Neuron (in vitro differentiated cells): ENCODE measurements around the gene BPNT1.
A peak's percentile ranks its signal among the peaks of the same experiment; 100 is the strongest.
"Not testable (repeated sequence)": the region's sequence is repeated elsewhere in the genome, so short reads cannot be mapped to it uniquely, and the experiment has no call there.

ENCODE experiments used
- H2AFZ ChIP-seq: one replicate; pipeline ENCODE4 v1.6.1; 2013; ENCODE audit warnings: low read depth, mild to moderate bottlenecking, inconsistent platforms, low read length, moderate library complexity
- H3K27me3 ChIP-seq: one replicate; pipeline ENCODE4 v1.6.1; 2013; ENCODE audit warnings: low read length; ENCODE audit not compliant: insufficient read depth
- H3K36me3 ChIP-seq: one replicate; pipeline ENCODE4 v1.6.1; 2013; ENCODE audit warnings: low read length; ENCODE audit not compliant: insufficient read depth
- H3K4me1 ChIP-seq: one replicate; pipeline ENCODE4 v1.6.1; 2013; ENCODE audit warnings: low read length; ENCODE audit not compliant: insufficient read depth
- H3K4me3 ChIP-seq: 2 replicates; pipeline ENCODE4 v1.5.1; 2013; ENCODE audit warnings: mild to moderate bottlenecking, low read length, moderate library complexity
- H3K9me3 ChIP-seq: one replicate; pipeline ENCODE4 v1.6.1; 2013; ENCODE audit warnings: low read length

The BPNT1 gene

GRCh38 chr1:220089650-220090556 is at the start of gene BPNT1:
Gene BPNT1 (minus strand): TSS chr1:220089788. CDS start chr1:220079846, 9,942 bp downstream.
- Histone ChIP-seq H3K4me1 (peaks cover 13% of the 10 kb centered on the region), H3K27me3 (no peaks in the 10 kb centered on the region), H3K9me3 (no peaks in the 10 kb centered on the region), H3K36me3 (no peaks in the 10 kb centered on the region), H2AFZ (peak within 1 kb of the TSS; percentile 91), H3K4me3 (peak within 1 kb of the TSS; percentile 62)

- Histone ChIP-seq H3K27me3 (no peaks in the 10 kb centered on the region), H2AFZ (no peak overlapping the region), H3K36me3 (peaks cover 63% of the 10 kb centered on the region), H3K9me3 (no peaks in the 10 kb centered on the region), H3K4me1 (peaks cover 12% of the 10 kb centered on the region), H3K4me3 (no peak overlapping the region)
Measured at GRCh38 chr1:220137019-220137786, 47.6 kb upstream of the BPNT1 start.

GRCh38 chr1:220135755-220136154 is 46.2 kb upstream of the BPNT1 start:
- H2AFZ ChIP-seq, result no peak overlapping the region
- no peaks in the 10 kb centered on the region for H3K27me3 ChIP-seq
- H3K9me3 ChIP-seq, result no peaks in the 10 kb centered on the region
- H3K36me3 ChIP-seq, result peaks cover 53% of the 10 kb centered on the region
- H3K4me1 ChIP-seq, result peaks cover 12% of the 10 kb centered on the region
- no peak overlapping the region for H3K4me3 ChIP-seq

- peaks cover 48% of the 10 kb centered on the region for H3K36me3 ChIP-seq
- no peaks in the 10 kb centered on the region for H3K27me3 ChIP-seq
- H3K9me3 ChIP-seq, result no peaks in the 10 kb centered on the region
- no peak overlapping the region for H2AFZ ChIP-seq
- no peaks in the 10 kb centered on the region for H3K4me1 ChIP-seq
- no peak overlapping the region for H3K4me3 ChIP-seq
Measured at GRCh38 chr1:220129479-220130210, 40.1 kb upstream of the BPNT1 start.

- Histone ChIP-seq H3K9me3 (no peaks in the 10 kb centered on the region), H3K4me3 (no peak overlapping the region), H3K4me1 (no peaks in the 10 kb centered on the region), H3K27me3 (no peaks in the 10 kb centered on the region), H3K36me3 (peaks cover 44% of the 10 kb centered on the region), H2AFZ (no peak overlapping the region)
Measured at GRCh38 chr1:220127076-220127475, 37.5 kb upstream of the BPNT1 start.

- Histone ChIP-seq H3K36me3 (peaks cover 40% of the 10 kb centered on the region), H3K4me1 (no peaks in the 10 kb centered on the region), H3K27me3 (no peaks in the 10 kb centered on the region)
Measured at GRCh38 chr1:220124542-220124941, 35.0 kb upstream of the BPNT1 start.

GRCh38 chr1:220123889-220124288 is 34.3 kb upstream of the BPNT1 start:
- Histone ChIP-seq H3K4me1 (no peaks in the 10 kb centered on the region), H3K4me3 (no peak overlapping the region), H3K9me3 (no peaks in the 10 kb centered on the region), H2AFZ (no peak overlapping the region), H3K27me3 (no peaks in the 10 kb centered on the region), H3K36me3 (peaks cover 36% of the 10 kb centered on the region)

More at GRCh38 chr1:220124542-220124941, 35.0 kb upstream of the BPNT1 start:
- Histone ChIP-seq H3K4me3 (no peak overlapping the region), H3K9me3 (no peaks in the 10 kb centered on the region), H2AFZ (no peak overlapping the region)

GRCh38 chr1:220123066-220123465 is 33.5 kb upstream of the BPNT1 start:
- Histone ChIP-seq H3K9me3 (no peaks in the 10 kb centered on the region), H2AFZ (no peak overlapping the region), H3K4me1 (no peaks in the 10 kb centered on the region), H3K36me3 (peaks cover 33% of the 10 kb centered on the region), H3K27me3 (no peaks in the 10 kb centered on the region), H3K4me3 (no peak overlapping the region)

- H3K4me1 ChIP-seq, result no peaks in the 10 kb centered on the region
- H2AFZ ChIP-seq, result no peak overlapping the region
- H3K9me3 ChIP-seq, result no peaks in the 10 kb centered on the region
- no peaks in the 10 kb centered on the region for H3K27me3 ChIP-seq
- H3K4me3 ChIP-seq, result no peak overlapping the region
- peaks cover 25% of the 10 kb centered on the region for H3K36me3 ChIP-seq
Measured at GRCh38 chr1:220121791-220122530, 32.4 kb upstream of the BPNT1 start.

GRCh38 chr1:220119043-220119512 is 29.5 kb upstream of the BPNT1 start:
- Histone ChIP-seq H3K4me3 (no peak overlapping the region), H3K4me1 (no peaks in the 10 kb centered on the region), H3K36me3 (peaks cover 35% of the 10 kb centered on the region)

GRCh38 chr1:220113136-220113695 is 23.6 kb upstream of the BPNT1 start:
- Histone ChIP-seq H2AFZ (no peak overlapping the region), H3K27me3 (no peaks in the 10 kb centered on the region), H3K9me3 (no peaks in the 10 kb centered on the region), H3K4me1 (no peaks in the 10 kb centered on the region), H3K36me3 (peaks cover 68% of the 10 kb centered on the region), H3K4me3 (no peak overlapping the region)

More at GRCh38 chr1:220119043-220119512, 29.5 kb upstream of the BPNT1 start:
- Histone ChIP-seq H2AFZ (no peak overlapping the region), H3K27me3 (no peaks in the 10 kb centered on the region), H3K9me3 (no peaks in the 10 kb centered on the region)

GRCh38 chr1:220112600-220112999 is 23.0 kb upstream of the BPNT1 start:
- H3K27me3 ChIP-seq, H3K9me3 ChIP-seq, H2AFZ ChIP-seq, H3K4me3 ChIP-seq, H3K4me1 ChIP-seq: not testable (repeated sequence)
- H3K36me3 ChIP-seq, result peaks cover 72% of the 10 kb centered on the region
